ENCODE measurements around the gene CCNQ.

Gene CCNQ

GRCh38 chrX:153639177-153640044, 40.5 kb upstream of the CCNQ start:
- H3K27ac ChIP-seq = no peak overlapping the region
- no peak for TF ChIP-seq ZFX (IDR thresholded peaks at IDR 0.05)
- TF ChIP-seq, protein P1, sequence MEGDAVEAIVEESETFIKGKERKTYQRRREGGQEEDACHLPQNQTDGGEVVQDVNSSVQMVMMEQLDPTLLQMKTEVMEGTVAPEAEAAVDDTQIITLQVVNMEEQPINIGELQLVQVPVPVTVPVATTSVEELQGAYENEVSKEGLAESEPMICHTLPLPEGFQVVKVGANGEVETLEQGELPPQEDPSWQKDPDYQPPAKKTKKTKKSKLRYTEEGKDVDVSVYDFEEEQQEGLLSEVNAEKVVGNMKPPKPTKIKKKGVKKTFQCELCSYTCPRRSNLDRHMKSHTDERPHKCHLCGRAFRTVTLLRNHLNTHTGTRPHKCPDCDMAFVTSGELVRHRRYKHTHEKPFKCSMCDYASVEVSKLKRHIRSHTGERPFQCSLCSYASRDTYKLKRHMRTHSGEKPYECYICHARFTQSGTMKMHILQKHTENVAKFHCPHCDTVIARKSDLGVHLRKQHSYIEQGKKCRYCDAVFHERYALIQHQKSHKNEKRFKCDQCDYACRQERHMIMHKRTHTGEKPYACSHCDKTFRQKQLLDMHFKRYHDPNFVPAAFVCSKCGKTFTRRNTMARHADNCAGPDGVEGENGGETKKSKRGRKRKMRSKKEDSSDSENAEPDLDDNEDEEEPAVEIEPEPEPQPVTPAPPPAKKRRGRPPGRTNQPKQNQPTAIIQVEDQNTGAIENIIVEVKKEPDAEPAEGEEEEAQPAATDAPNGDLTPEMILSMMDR (conservative IDR thresholded peaks at IDR 0.05) = no peak

- no peak for TF ChIP-seq ZFX (IDR thresholded peaks at IDR 0.05)
- TF ChIP-seq, protein P1 (conservative IDR thresholded peaks at IDR 0.05) = no peak
- H3K27ac ChIP-seq = no peak overlapping the region
These were observed 39.7 kb upstream of the CCNQ start for GRCh38 chrX:153638436-153639176.

GRCh38 chrX:153638041-153638371, 39.1 kb upstream of the CCNQ start:
- no peak for TF ChIP-seq ZFX (IDR thresholded peaks at IDR 0.05)
- TF ChIP-seq, protein P1 (conservative IDR thresholded peaks at IDR 0.05) = no peak
- H3K27ac ChIP-seq = no peak overlapping the region

GRCh38 chrX:153637121-153638040, 38.4 kb upstream of the CCNQ start:
- no peak overlapping the region for H3K27ac ChIP-seq
- TF ChIP-seq ZFX (IDR thresholded peaks at IDR 0.05) = no peak
- TF ChIP-seq, protein P1 (conservative IDR thresholded peaks at IDR 0.05) = no peak

GRCh38 chrX:153636716-153637115, 37.8 kb upstream of the CCNQ start:
- H3K27ac ChIP-seq = no peak overlapping the region
- TF ChIP-seq ZFX (IDR thresholded peaks at IDR 0.05) = no peak
- TF ChIP-seq, protein P1 (conservative IDR thresholded peaks at IDR 0.05) = no peak

DNA sequence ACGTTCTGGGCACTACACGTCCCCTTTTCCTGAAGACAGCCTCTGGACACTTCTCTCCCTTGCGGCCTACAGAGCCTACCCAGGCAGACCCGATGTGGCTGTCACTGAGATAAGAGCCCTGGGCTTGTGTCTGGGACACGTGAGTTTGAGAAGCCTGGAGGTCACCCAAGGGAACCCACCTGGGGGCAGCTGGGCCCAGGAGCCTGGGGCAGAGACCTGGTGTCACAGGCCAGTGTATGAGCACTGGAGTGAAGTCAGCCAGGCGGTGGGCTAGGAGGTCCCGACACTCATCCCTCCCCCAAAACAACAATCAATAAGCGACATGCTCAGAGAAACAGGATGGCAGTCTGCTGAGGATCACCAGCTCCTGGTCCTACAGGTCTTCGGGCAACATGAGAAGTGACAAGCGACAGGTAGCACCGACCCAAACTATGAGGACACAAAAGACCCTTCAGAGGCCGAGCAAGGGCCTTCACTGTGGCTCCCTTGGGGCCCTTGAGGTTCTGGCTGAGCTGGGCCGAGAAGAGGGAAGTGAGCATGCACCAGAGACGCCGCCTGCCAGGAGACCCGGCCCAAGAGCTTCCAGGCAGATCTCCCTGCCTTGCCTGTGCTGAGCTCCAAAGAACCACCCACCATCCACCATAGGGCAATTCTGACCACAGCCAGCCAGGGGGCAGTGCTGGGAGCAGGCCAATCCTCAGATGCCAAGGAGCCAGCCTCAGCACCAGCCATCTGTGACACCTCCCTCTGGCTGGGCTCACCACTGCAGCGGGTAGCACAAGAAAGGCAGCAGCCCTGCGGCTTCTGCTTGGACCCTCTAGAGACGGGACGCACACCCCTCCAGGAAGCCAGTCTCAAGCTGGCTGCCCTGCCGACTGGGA, 37.1 kb upstream of the CCNQ start:
- no peak for TF ChIP-seq ZFX (IDR thresholded peaks at IDR 0.05)
- TF ChIP-seq, protein P1 (conservative IDR thresholded peaks at IDR 0.05) = no peak
- H3K27ac ChIP-seq = no peak overlapping the region
